NCI-H510A treated with DMSO at 0.1 percent for 48 hours (cell line): Measurements from ENCODE around the gene DHRS3.
"Not testable (repeated sequence)": the region's sequence is repeated elsewhere in the genome, so short reads cannot be mapped to it uniquely, and the experiment has no call there.

Source experiments
- DNase-seq: peaks from one replicate; lab custom pipeline; 2025; lab: John Stamatoyannopoulos, UW

The DHRS3 gene, protein sequence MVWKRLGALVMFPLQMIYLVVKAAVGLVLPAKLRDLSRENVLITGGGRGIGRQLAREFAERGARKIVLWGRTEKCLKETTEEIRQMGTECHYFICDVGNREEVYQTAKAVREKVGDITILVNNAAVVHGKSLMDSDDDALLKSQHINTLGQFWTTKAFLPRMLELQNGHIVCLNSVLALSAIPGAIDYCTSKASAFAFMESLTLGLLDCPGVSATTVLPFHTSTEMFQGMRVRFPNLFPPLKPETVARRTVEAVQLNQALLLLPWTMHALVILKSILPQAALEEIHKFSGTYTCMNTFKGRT

GRCh38 chr1:12617901-12618660 is at the start of gene DHRS3:
TSS of gene DHRS3 (minus strand) at chr1:12618210. CDS start at chr1:12617348, 862 bp downstream.
- DNase-seq = peak; percentile 69

DNA sequence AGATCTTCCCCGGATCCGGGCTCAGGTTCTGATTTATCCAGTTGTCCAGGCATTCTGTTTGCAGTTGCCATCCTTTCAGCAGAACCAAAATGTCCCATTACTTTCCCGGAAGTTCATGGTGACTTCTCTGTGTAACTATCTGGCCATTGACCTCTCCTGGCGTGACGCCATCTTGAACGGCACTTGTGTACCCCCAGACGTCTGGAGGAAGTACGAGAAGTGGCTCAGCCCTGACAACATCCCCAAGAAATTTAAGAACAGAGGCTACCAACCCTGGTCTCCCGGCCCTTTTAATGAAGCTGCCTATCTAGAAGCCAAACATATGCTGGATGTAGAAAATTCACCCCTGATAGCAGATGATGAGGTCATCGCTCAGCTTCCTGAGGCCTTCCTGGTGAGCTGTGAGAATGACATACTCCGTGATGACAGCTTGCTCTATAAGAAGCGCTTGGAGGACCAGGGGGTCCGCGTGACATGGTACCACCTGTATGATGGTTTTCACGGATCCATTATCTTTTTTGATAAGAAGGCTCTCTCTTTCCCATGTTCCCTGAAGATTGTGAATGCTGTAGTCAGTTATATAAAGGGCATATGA is 48.2 kb upstream of the DHRS3 start:
- DNase-seq = no peak

- no peak for DNase-seq
Observed at GRCh38 chr1:12665511-12665910, 47.5 kb upstream of the DHRS3 start.

DNA sequence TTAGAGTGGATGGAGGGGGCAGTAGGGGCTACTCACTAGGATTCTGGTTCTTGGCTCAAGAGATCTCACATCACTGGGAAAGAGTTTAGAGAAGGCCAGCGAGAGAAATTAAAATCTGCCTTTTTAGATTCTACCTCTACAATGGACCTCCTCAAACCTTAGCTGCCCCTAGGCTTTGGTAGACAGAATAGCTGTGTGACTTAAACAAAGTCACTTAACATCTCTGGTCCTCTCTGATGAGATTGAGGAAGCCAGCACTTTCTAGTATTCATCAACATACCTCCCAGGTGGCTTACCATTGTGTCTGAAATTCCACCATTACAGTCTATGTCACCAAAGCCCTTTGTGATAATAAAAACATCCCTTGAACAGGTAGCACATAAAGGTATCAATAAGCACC is 44.5 kb upstream of the DHRS3 start:
- DNase-seq = no peak

DNA sequence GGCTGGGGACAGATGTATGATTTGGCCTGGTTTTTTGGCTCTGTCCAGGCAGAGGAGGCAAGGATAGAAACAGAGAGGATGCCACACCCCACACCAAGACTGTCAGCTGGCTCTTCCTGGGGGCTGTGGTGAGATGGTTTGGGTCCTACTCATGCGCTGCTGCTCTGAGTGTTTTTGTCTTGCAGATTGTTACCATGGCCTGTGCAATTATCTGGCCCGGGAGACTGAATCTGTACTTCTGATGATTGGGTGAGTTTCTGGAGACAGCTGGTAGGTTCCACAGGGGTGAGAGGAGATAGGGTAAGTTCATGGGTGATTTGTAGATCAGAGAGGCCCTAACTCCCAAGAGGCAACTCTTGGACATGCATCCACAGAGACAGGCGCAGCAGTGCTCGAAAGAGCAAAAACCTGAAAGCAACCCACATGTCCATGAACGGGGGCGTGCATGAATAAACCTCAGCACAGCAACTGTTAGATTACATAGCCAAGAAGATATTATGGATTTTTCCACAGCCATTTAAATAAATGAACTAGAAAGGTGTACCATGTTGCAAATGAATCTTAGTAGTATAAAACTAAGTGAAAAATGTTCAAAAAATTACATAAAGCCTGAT is 43.7 kb upstream of the DHRS3 start:
- DNase-seq = no peak

DNA sequence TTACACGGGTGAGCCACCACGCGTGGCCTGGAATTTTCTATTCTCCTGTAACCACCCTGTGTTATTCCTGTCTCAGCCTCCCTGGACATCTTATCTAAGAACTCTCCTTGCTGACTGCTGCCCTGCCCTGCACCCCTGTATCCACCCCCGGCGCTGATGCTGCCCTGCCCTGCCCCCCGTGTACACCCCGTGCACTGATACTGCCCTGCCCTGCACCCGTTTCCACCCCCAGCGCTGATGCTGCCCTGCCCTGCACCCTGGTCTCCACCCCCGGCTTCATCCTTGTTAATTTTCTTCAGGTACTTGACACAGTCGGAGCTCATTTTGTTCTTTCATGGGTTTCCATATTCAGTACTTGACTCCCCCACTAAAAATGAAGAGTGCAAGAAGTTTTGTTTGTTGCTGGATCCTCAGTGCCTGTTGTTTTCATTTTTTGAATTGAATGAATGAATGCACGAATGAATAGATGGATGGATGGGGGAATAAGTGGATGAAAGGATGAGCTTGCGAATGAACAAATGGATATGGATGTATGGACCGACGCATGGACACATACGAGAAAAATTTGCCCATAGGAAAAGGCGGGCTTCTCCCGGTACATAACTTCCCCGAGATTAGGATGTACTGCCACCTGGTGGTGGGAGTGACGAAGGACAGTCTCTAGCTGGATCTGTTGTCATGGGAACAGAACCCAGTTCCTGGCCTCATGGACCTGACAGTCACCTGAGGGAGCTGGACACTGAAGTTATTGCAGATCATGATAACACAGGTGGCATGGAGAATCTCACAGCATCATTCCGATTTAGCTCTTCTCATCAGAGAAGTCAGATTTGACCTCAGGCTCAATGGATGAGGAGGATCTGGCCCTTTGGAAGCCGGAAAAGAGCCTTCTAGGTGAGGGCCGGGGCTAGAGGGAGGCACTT is 40.8 kb upstream of the DHRS3 start:
- peak; percentile 74 for DNase-seq

DNA sequence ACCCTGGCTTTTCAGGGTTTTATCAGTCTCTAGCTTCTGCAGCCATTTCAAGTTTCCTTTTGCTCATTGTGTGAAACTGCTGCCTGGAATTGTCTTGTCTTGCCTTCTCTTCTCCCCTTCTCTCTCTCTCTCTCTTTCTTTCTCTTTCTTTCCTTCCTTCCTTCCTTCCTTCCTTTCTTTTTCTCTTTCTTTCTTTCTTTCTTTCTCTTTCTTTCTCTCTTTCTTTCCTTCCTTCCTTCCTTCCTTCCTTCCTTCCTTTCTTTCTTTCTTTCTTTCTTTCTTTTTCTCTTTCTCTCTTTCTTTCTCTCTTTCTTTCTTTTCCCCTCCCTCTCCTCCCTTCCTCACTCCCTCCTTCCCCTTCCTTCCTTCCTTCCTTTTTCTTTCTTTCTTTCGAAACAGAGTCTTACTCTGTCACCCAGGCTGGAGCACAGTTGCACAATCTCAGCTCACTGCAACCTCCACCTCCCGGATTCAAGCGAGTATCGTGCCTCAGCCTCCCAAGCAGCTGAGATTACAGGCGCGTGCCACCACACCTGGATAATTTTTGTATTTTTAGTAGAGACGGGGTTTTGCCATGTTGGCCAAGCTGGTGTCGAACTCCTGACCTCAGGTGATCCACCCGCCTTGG is 40.0 kb upstream of the DHRS3 start:
- DNase-seq = not testable (repeated sequence)

GRCh38 chr1:12657060-12657884 is 39.3 kb upstream of the DHRS3 start:
- no peak for DNase-seq

GRCh38 chr1:12656575-12656974 is 38.6 kb upstream of the DHRS3 start:
- no peak for DNase-seq

- DNase-seq = no peak
Observed at GRCh38 chr1:12654657-12655056, 36.6 kb upstream of the DHRS3 start.

DNA sequence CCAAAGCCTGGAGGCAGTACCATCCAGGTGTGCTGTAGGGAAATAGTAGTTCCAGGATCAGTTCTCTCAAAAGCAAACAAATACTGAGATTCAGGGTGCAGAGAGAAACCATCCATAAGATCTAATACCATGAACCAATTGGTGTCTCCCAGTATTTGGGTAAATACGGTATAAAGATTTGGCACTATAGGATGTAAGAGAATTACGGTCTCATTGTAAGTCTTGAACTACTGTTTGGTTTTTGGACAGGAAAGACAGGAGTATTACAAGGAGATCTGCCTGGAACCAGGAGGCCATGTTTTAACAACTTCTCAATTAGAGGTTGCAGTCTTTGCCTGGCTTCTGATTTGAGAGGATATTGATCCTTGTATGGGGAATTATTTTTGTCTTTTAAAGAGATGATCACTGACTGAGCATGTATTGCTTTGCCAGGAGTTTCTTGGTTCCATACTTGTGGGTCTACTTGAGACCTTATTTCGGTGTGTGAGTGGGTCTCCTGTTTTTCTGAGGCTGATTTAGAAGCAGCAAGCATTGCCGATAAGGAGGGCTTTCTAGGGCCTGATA is 36.1 kb upstream of the DHRS3 start:
- no peak for DNase-seq

DNA sequence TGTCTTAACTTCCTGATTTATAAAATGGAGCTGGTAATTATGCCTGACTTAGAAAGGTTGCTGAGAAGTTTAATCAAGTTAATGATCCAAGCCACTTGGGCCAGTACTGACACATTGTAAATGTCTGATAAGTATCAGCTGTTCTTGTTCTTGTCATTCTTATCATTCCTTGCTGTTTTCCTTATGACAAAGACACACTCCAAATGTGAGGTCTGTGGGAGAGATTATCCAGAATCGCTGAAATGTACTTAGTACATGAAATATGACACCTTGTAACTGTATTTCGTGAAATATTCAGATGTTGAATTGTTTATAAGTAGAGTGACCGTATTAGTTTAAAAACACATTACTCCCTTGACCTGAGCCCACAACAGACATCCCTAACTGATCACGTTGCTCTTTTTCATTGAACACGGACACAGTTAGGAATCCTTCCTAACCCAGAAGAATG is 32.0 kb upstream of the DHRS3 start:
- DNase-seq = no peak

GRCh38 chr1:12648741-12649140 is 30.7 kb upstream of the DHRS3 start:
- DNase-seq = no peak

DNA sequence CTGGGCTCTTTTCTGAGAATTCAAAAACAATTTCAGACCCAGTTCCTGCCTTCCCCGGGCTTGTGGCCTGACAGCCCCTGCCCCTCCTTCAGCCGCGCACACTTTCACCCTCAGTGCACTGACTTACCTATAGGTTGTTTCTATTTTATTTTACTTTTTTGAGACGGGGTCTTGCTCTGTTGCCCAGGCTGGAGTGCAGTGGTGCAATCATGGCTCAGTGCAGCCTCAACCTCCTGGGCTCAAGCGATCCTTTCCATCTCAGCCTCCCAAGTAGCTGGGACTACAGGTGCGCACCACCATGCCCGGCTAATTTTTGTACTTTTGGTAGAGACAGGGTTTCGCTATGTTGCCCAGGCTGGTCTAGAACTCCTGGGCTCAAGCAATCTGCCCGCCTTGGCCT is 27.4 kb upstream of the DHRS3 start:
- not testable (repeated sequence) for DNase-seq

- no peak for DNase-seq
Observed at GRCh38 chr1:12644829-12645228, 26.8 kb upstream of the DHRS3 start.

DNA sequence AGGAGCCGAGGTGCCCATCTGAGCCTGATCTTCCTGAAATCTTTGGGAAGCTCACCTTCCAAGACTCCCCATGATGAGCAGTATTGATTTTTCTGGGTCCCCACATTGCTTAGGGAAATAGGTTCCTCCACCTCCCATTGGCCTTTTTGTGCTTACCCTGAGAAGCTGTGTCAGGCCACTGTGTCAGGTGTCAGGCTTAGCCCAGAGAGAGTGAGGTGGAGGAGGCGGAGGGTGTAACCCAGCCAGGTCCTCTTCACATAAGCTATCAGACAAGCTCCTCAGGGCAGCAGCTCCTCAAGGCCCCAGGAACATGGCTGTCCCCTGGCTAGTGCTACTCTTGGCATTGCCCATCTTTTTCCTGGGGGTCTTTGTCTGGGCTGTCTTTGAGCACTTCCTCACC is 26.2 kb upstream of the DHRS3 start:
- no peak for DNase-seq

DNA sequence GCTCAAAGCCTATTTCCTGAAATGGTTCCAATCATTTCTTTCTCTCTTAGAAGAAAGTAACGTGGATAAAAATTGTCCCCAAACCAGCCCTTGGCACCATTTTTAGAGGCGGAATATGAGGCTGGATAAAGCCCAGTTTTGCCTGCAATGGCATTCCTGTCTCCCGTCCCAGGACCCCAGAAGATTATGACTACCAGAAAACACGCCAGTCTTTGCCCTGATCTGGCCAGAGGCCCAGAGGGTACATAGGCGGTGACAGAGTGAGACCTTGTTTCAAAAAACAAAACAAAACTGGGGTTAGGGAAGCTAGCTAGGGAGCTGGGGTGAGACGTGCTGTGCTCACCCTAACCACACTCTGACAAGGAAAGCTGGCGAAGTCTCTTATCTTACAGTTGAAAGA is 25.8 kb upstream of the DHRS3 start, which contains the start of gene AADACL4:
TSS of gene AADACL4 (plus strand) at position 301 of the 400 bp plus-strand sequence. CDS start 462 bp downstream, outside the sequence.
- DNase-seq = no peak

DNA sequence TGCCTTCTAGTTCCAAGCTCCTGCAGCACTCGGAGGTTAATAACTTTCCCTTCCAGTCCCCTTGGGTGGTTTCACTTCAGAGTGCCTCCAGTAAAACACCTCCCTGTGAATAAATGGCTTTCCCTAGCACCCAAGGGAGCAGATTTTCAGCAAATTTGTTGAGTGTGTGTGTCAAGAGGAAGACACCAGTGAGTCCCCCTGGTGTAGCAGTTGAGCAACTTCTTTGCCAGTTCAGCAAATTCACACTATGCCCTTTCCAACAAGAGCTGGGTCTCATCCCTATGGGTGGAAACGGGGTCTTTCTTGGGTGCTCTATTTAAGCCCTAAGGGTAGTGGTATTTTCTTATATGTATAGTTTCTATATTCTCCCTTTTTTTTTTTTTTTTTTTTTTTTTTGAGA is 25.1 kb upstream of the DHRS3 start:
- DNase-seq = no peak

DNA sequence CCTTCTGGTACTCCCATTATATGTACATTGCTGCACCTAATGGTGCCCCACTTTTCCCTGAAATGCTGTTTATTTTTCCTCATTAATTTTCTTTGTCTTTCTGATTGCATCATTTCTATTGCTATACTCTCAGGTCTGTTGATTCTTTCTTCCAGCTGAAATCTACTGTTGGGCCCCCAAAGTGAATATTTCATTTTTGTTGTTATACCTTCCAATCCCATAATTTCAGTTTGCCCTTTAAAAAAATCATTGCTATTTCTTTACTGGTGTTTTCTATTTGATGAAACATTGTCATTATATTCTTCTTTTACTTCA is 22.9 kb upstream of the DHRS3 start:
- DNase-seq = no peak
